Stomach (tissue), 4 donors: ENCODE results near the gene IQCE.

Experiments
- CTCF ChIP-seq, 7 experiments: fragments of 450-650 bp in 4 of 7; fragments of 200-600 bp in 3 of 7; sonication (generic) in 3 of 7; IDR thresholded peaks; one replicate each; pipeline ENCODE4 v1.5.1; 2016 to 2019; ENCODE audit warnings: antibody characterized with exemption in 7 of 7, control low read depth in 2 of 7, mild to moderate bottlenecking in 1 of 7
- EP300 ChIP-seq: sonication (generic); formaldehyde crosslinking; IDR thresholded peaks from one replicate; pipeline ENCODE4 v1.6.1; 2017; ENCODE audit warnings: antibody characterized with exemption
- POLR2AphosphoS5 ChIP-seq, 3 donors: sonication (generic); formaldehyde crosslinking; IDR thresholded peaks; one replicate each; pipeline ENCODE4 v1.6.1; 2016; ENCODE audit warnings: antibody characterized with exemption in 3 of 3

- no peak for TF ChIP-seq CTCF (IDR thresholded peaks at IDR 0.05)
- TF ChIP-seq POLR2AphosphoS5 (IDR thresholded peaks at IDR 0.05), result no peak
- no peak for TF ChIP-seq EP300
Observed at GRCh38 chr7:2586326-2587020, 27.7 kb downstream of the IQCE start.
